ENCODE results near the gene TMTC1. TPM values are rescaled to one million over a fixed set of nuclear protein-coding genes. Genes with fewer than 3 reads are reported as not detected.
A peak's percentile ranks its signal among the peaks of the same experiment; 100 is the strongest.

The TMTC1 gene
- total and polyA plus RNA-seq, 2 experiments from 2014 or later = 4.8 to 24.3 TPM

DNA sequence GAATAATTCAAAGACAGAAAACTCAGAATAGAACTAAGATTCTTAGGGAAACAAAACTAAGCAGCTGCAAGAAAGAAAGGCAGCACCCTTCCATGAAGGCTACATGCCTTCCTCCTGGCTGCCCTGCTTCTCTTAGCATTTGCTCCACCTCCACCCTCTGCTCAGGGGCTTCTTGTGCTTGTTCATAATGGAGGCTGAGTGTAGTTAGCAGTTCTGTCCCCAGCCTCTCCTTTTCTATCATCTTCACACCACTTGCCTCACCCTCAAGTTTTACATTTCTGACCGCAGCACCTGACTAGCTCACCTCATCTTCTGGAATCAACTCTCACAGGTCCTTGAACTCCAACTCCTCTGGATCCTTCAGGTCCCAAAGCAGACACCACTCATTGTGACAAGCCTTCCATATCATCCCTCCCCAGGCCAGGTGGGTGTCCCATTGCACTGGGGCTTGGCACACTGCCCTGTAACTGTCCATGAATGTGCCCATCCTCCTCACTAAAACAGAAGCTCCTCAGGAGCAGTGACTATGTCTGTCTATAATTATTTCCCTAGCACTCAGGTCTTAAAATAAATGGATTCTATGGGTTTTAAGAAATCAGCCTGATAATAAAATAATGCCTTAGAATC, 139.1 kb downstream of the TMTC1 start:
- no peaks in the 10 kb centered on the region for H3K36me3 ChIP-seq (ENCODE audit: insufficient read depth)
- no peak overlapping the region for H2AFZ ChIP-seq
- TF ChIP-seq STAT1 (IDR thresholded peaks at IDR 0.05; ENCODE audit: unreplicated experiment) = no peak
- TF ChIP-seq CREB1 (CRISPR knock-in tag; IDR thresholded peaks at IDR 0.05; ENCODE audit: low read depth) = no peak
- no peak for TF ChIP-seq POLR2AphosphoS5 (IDR thresholded peaks at IDR 0.05; ENCODE audit: low read depth)
- TF ChIP-seq, protein P1, sequence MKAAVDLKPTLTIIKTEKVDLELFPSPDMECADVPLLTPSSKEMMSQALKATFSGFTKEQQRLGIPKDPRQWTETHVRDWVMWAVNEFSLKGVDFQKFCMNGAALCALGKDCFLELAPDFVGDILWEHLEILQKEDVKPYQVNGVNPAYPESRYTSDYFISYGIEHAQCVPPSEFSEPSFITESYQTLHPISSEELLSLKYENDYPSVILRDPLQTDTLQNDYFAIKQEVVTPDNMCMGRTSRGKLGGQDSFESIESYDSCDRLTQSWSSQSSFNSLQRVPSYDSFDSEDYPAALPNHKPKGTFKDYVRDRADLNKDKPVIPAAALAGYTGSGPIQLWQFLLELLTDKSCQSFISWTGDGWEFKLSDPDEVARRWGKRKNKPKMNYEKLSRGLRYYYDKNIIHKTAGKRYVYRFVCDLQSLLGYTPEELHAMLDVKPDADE (IDR thresholded peaks at IDR 0.05) = no peak
- no peak for TF ChIP-seq ZNF114 (CRISPR knock-in tag; IDR thresholded peaks at IDR 0.05)
- ATAC-seq (peak; percentile 34; the same call in 1 of the 3 replicates), DNase-seq (ENCODE audit: low spot score) (no peak)
- H3K4me3 ChIP-seq = no peak overlapping the region
- Mint-ChIP-seq H3K4me3 (no peak overlapping the region), H3K36me3 (ENCODE audit: low read depth) (peaks cover 25% of the 10 kb centered on the region), H3K4me1 (peaks cover 26% of the 10 kb centered on the region), H3K9me3 (0 out of 3 replicates have a peak, but pooled peaks cover 3% of the 10 kb centered on the region), H3K27me3 (ENCODE audit: insufficient read depth, low read depth, poor library complexity) (peaks cover 4% of the 10 kb centered on the region), H3K27ac (no peak overlapping the region)
- H4K20me1 ChIP-seq (replicated peaks; ENCODE audit: insufficient read depth) = no peaks in the 10 kb centered on the region; the same call in 1 of the 2 replicates
- H3K4me2 ChIP-seq = no peak overlapping the region
- no peak overlapping the region for H3K27ac ChIP-seq (ENCODE audit: low read depth)
- no peaks in the 10 kb centered on the region for H3K79me2 ChIP-seq (replicated peaks; ENCODE audit: insufficient read depth)
- H3K9me2 ChIP-seq (ENCODE audit: insufficient read depth) = 0 out of 2 replicates have a peak, but pooled peaks cover 3% of the 10 kb centered on the region
- no peaks in the 10 kb centered on the region for H3F3A ChIP-seq (replicated peaks; ENCODE audit: low read depth)
- peaks cover 11% of the 10 kb centered on the region; the same call in 1 of the 2 replicates for H3K4me1 ChIP-seq (ENCODE audit: insufficient read depth)
- H3K27me3 ChIP-seq (ENCODE audit: insufficient read depth) = no peaks in the 10 kb centered on the region

DNA sequence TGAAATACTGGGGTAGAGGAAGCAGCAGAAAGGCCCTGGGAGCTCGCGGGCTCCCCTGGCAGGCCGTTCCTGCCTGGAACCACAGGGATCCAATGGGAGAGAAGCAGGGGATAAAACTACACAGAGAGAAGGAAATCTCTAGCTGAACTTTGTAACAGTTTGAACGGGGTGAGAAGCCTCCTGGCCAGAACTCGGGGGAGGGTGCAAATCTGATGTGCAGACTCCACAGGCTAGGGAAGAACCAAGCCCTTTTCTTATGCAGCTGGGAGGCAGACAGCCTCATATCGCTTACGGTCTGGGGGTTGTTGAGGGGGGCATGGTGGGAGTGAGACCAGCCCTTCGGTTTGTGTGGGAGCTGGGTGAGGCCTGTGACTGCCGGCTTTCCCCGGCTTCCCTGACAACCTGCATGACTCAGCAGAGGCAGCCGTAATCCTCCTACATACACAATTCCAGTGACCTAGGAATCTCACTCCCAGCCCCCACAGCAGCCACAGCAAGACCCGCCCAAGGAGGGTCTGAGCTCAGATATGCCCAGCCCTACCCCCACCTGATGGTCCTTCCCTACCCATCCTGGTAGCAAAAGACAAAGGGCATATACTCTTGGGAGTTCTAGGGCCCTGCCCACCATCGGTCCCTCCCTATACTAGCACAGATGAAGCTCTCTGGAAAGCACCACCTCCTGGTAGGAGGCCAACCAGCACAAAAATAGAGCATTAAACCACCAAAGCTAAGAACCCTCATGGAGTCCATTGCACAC, 143.0 kb downstream of the TMTC1 start:
- H4K20me1 ChIP-seq (replicated peaks; ENCODE audit: insufficient read depth) = no peaks in the 10 kb centered on the region
- ATAC-seq (peak; percentile 50), DNase-seq (ENCODE audit: low spot score) (peak; percentile 19)
- H3K9me2 ChIP-seq (ENCODE audit: insufficient read depth) = peaks cover 7% of the 10 kb centered on the region; the same call in 1 of the 2 replicates
- Mint-ChIP-seq H3K4me1 (peaks cover 32% of the 10 kb centered on the region), H3K36me3 (ENCODE audit: low read depth) (peaks cover 36% of the 10 kb centered on the region), H3K9me3 (0 out of 3 replicates have a peak, but pooled peaks cover 3% of the 10 kb centered on the region), H3K27ac (peak overlapping the region; percentile 91), H3K27me3 (ENCODE audit: insufficient read depth, low read depth, poor library complexity) (peaks cover 4% of the 10 kb centered on the region), H3K4me3 (no peak overlapping the region)
- H3F3A ChIP-seq (replicated peaks; ENCODE audit: low read depth) = no peaks in the 10 kb centered on the region
- no peak overlapping the region for H3K27ac ChIP-seq (ENCODE audit: low read depth)
- peaks cover 11% of the 10 kb centered on the region; the same call in 1 of the 2 replicates for H3K4me1 ChIP-seq (ENCODE audit: insufficient read depth)
- no peaks in the 10 kb centered on the region for H3K27me3 ChIP-seq (ENCODE audit: insufficient read depth)
- H3K4me3 ChIP-seq = no peak overlapping the region
- no peaks in the 10 kb centered on the region for H3K36me3 ChIP-seq (ENCODE audit: insufficient read depth)
- H2AFZ ChIP-seq = no peak overlapping the region
- H3K79me2 ChIP-seq (replicated peaks; ENCODE audit: insufficient read depth) = no peaks in the 10 kb centered on the region
- H3K4me2 ChIP-seq = no peak overlapping the region
- no peak for TF ChIP-seq POLR2AphosphoS5 (IDR thresholded peaks at IDR 0.05; ENCODE audit: low read depth)
- TF ChIP-seq, protein P2, sequence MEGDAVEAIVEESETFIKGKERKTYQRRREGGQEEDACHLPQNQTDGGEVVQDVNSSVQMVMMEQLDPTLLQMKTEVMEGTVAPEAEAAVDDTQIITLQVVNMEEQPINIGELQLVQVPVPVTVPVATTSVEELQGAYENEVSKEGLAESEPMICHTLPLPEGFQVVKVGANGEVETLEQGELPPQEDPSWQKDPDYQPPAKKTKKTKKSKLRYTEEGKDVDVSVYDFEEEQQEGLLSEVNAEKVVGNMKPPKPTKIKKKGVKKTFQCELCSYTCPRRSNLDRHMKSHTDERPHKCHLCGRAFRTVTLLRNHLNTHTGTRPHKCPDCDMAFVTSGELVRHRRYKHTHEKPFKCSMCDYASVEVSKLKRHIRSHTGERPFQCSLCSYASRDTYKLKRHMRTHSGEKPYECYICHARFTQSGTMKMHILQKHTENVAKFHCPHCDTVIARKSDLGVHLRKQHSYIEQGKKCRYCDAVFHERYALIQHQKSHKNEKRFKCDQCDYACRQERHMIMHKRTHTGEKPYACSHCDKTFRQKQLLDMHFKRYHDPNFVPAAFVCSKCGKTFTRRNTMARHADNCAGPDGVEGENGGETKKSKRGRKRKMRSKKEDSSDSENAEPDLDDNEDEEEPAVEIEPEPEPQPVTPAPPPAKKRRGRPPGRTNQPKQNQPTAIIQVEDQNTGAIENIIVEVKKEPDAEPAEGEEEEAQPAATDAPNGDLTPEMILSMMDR (conservative IDR thresholded peaks at IDR 0.05; ENCODE audit: low read depth in 2 of 2) = no peak
- TF ChIP-seq, protein P3, sequence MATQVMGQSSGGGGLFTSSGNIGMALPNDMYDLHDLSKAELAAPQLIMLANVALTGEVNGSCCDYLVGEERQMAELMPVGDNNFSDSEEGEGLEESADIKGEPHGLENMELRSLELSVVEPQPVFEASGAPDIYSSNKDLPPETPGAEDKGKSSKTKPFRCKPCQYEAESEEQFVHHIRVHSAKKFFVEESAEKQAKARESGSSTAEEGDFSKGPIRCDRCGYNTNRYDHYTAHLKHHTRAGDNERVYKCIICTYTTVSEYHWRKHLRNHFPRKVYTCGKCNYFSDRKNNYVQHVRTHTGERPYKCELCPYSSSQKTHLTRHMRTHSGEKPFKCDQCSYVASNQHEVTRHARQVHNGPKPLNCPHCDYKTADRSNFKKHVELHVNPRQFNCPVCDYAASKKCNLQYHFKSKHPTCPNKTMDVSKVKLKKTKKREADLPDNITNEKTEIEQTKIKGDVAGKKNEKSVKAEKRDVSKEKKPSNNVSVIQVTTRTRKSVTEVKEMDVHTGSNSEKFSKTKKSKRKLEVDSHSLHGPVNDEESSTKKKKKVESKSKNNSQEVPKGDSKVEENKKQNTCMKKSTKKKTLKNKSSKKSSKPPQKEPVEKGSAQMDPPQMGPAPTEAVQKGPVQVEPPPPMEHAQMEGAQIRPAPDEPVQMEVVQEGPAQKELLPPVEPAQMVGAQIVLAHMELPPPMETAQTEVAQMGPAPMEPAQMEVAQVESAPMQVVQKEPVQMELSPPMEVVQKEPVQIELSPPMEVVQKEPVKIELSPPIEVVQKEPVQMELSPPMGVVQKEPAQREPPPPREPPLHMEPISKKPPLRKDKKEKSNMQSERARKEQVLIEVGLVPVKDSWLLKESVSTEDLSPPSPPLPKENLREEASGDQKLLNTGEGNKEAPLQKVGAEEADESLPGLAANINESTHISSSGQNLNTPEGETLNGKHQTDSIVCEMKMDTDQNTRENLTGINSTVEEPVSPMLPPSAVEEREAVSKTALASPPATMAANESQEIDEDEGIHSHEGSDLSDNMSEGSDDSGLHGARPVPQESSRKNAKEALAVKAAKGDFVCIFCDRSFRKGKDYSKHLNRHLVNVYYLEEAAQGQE (IDR thresholded peaks at IDR 0.05; ENCODE audit: unreplicated experiment) = no peak
